Glutamatergic neuron (in vitro differentiated cells): ENCODE measurements around the gene RABEP1. TPM values are rescaled to one million over a fixed set of nuclear protein-coding genes. Genes with fewer than 3 reads are reported as not detected.

ENCODE experiments used
- DNase-seq: peaks from one replicate; pipeline ENCODE4 v3.0.0; 2022
- H3K27ac Mint-ChIP-seq: one replicate; pipeline ENCODE4 v1.8.0; 2020; ENCODE audit warnings: mild to moderate bottlenecking, mixed read lengths, inconsistent platforms; ENCODE audit not compliant: unreplicated experiment
- H3K27me3 Mint-ChIP-seq: one replicate; pipeline ENCODE4 v1.8.0; 2020; ENCODE audit warnings: mild to moderate bottlenecking, moderate library complexity, mixed read lengths, inconsistent platforms; ENCODE audit not compliant: unreplicated experiment
- H3K36me3 Mint-ChIP-seq: one replicate; pipeline ENCODE4 v1.8.0; 2020; ENCODE audit warnings: mild to moderate bottlenecking, mixed read lengths, inconsistent platforms; ENCODE audit not compliant: unreplicated experiment
- H3K4me1 Mint-ChIP-seq: one replicate; pipeline ENCODE4 v1.8.0; 2020; ENCODE audit warnings: mild to moderate bottlenecking, low read depth, mixed read lengths, inconsistent platforms; ENCODE audit not compliant: unreplicated experiment
- H3K4me3 Mint-ChIP-seq: one replicate; pipeline ENCODE4 v1.8.0; 2020; ENCODE audit warnings: mild to moderate bottlenecking, mixed read lengths, inconsistent platforms; ENCODE audit not compliant: unreplicated experiment
- H3K9me3 Mint-ChIP-seq: one replicate; pipeline ENCODE4 v1.8.0; 2020; ENCODE audit warnings: mild to moderate bottlenecking, moderate library complexity, mixed read lengths, inconsistent platforms; ENCODE audit not compliant: unreplicated experiment
- total RNA-seq: library from RNA; stranded (reverse); fragmentation: NEBNext Ultra II Directional; extraction: Animal tissue kit (Norgen Biotek cat#: 25700); gene quantifications from one replicate; pipeline ENCODE4 v1.2.1, GENCODE V29; 2021; ENCODE audit not compliant: unreplicated experiment
- TF ChIP-seq, protein P1 (sequence below): fragments of 200-600 bp; sonication (generic); IDR thresholded peaks from one replicate; pipeline ENCODE4 v1.5.0; 2021; ENCODE audit not compliant: partially characterized antibody, unreplicated experiment

RABEP1 gene
- total RNA-seq, 1 donor from 2014 or later: 63.0 TPM

DNA sequence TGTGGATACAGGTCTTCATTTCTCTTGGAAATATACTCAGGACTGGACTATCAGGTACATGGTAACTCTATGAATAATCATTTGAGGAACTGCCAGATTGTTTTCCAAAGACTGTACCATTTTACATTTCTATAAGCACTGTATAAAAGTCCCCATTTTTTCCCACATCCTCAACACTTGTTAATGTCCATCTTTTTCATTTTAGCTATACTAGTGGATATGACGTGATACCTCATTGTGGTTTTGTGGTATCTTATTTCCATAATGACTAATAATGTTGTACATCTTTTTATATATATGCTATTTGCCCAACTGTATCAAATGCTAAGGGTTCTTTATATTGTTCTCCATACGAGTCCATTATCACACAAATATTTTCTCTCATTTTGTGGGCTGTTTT is 114.5 kb downstream of the RABEP1 start:
- Mint-ChIP-seq H3K27ac (no peak overlapping the region), H3K4me1 (no peaks in the 10 kb centered on the region), H3K36me3 (no peaks in the 10 kb centered on the region), H3K4me3 (no peak overlapping the region), H3K27me3 (no peaks in the 10 kb centered on the region), H3K9me3 (no peaks in the 10 kb centered on the region)
- TF ChIP-seq, protein P1, sequence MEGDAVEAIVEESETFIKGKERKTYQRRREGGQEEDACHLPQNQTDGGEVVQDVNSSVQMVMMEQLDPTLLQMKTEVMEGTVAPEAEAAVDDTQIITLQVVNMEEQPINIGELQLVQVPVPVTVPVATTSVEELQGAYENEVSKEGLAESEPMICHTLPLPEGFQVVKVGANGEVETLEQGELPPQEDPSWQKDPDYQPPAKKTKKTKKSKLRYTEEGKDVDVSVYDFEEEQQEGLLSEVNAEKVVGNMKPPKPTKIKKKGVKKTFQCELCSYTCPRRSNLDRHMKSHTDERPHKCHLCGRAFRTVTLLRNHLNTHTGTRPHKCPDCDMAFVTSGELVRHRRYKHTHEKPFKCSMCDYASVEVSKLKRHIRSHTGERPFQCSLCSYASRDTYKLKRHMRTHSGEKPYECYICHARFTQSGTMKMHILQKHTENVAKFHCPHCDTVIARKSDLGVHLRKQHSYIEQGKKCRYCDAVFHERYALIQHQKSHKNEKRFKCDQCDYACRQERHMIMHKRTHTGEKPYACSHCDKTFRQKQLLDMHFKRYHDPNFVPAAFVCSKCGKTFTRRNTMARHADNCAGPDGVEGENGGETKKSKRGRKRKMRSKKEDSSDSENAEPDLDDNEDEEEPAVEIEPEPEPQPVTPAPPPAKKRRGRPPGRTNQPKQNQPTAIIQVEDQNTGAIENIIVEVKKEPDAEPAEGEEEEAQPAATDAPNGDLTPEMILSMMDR: no peak
- DNase-seq: no peak

DNA sequence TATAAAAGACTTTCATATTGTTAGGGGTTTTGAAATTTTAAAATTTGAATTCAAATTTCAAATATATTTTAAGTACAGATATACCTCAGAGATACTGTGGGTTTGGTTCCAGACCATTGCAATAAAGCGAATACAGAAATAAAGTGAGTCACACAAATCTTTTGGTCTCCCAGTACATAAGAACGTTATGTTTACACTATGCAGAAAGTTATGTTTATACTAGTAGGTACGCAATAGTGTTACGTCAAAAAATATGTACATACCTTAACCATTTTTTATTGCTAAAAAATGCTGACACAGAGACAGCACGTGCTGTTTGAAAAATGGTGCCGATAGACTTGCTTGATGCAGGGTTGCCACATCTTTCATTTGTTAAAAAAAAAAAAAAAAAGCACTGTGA is 117.7 kb downstream of the RABEP1 start:
- H3K27ac Mint-ChIP-seq: no peak overlapping the region
- no peaks in the 10 kb centered on the region for H3K27me3 Mint-ChIP-seq
- no peaks in the 10 kb centered on the region for H3K4me1 Mint-ChIP-seq
- no peaks in the 10 kb centered on the region for H3K36me3 Mint-ChIP-seq
- TF ChIP-seq, protein P1: no peak
- H3K9me3 Mint-ChIP-seq: no peaks in the 10 kb centered on the region
- no peak overlapping the region for H3K4me3 Mint-ChIP-seq
- no peak for DNase-seq

DNA sequence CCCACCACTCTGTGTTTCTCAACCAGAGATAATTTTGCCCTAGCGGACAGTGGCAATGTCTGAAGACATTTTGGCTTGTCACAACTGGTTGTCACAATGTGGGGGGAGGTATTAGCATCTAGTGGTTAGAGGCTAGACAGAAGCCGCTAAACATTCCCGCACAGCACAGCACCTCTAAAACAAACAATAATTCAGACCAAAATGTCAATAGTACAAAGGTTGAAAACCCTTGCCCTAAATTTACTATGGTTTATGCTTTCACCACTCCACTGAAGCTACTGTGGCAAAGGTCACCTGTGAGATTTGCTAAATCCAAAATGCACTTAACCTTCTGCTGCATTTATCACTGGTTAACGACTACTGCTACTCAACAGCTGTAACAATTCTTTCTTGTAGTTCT is 123.3 kb downstream of the RABEP1 start:
- no peak overlapping the region for H3K4me3 Mint-ChIP-seq
- no peaks in the 10 kb centered on the region for H3K9me3 Mint-ChIP-seq
- TF ChIP-seq, protein P1: no peak
- no peak overlapping the region for H3K27ac Mint-ChIP-seq
- H3K36me3 Mint-ChIP-seq: no peaks in the 10 kb centered on the region
- no peaks in the 10 kb centered on the region for H3K4me1 Mint-ChIP-seq
- no peaks in the 10 kb centered on the region for H3K27me3 Mint-ChIP-seq
- DNase-seq: no peak

DNA sequence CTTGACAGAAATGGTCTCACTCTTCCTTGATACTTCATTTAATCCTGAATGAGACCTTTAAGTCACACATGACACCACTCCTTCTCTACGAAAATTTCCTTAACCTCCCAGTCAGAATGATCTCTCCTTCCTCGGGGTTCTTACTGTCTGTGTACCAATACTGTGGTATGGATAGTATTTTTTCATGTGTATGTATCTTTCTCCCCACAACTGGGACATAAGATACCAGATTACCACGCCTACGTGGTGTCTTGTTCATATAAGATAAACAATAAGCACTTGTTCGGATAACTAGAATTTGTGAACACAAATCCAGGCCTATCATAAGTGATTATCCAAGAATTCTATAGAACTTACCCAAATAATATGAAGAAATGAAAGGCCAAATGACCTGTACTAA is 126.1 kb downstream of the RABEP1 start:
- TF ChIP-seq, protein P1: no peak
- Mint-ChIP-seq H3K9me3 (no peaks in the 10 kb centered on the region), H3K27ac (no peak overlapping the region), H3K36me3 (no peaks in the 10 kb centered on the region), H3K4me1 (no peaks in the 10 kb centered on the region), H3K4me3 (no peak overlapping the region), H3K27me3 (peaks cover 3% of the 10 kb centered on the region)
- no peak for DNase-seq

DNA sequence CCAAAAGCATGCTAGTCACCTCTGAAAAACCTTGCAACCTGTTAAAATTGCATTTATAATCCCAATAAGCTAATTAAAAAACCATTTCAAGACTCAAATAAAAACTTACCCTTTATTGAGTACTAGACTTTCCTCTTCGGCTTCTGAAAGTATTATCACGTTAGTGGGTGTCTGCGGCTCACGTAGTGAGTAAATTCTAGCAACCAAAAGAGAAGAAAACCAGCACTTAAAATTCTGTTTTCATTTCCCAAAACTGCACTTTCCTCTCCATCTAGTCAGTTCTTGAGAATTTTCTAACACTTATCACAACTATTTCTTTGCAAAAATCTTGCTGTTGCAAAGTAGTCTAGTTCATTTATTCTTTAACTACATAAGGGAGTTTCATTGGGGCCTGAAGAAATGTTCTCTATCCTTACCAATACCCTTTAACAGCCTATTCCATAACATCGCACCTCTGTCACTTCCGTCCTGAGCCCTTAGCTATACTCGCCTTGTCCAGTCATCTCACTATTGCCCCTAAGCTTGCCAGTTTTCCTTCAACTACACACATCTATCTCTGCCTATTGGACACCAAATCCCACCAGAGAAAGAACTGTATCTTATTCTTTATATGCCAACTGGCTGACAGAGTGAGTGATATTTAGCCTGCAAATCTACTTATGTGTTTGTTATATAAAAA is 128.6 kb downstream of the RABEP1 start:
- Mint-ChIP-seq H3K4me3 (no peak overlapping the region), H3K36me3 (no peaks in the 10 kb centered on the region)
- TF ChIP-seq, protein P1: no peak

More for the DNA sequence above, 128.6 kb downstream of the RABEP1 start:
- Mint-ChIP-seq H3K27me3 (peaks cover 3% of the 10 kb centered on the region), H3K9me3 (no peaks in the 10 kb centered on the region), H3K27ac (peak overlapping the region; percentile 5), H3K4me1 (no peaks in the 10 kb centered on the region)
- no peak for DNase-seq
